Limb (tissue), 2 donors: ENCODE data around the gene ABCB8.
A peak's percentile ranks its signal among the peaks of the same experiment; 100 is the strongest.

ENCODE experiments used
- DNase-seq, 2 donors: peaks; one replicate each; pipeline ENCODE4 v3.0.0-alpha.2; 2016; ENCODE audit errors: extremely low spot score in 2 of 2

The ABCB8 gene

GRCh38 chr7:151085329-151085690 lies 57.1 kb downstream of the ABCB8 start:
- no peak for DNase-seq

GRCh38 chr7:151085691-151086620 lies 57.7 kb downstream of the ABCB8 start, which contains the start of gene AGAP3:
Gene AGAP3, plus strand, starts transcription at chr7:151086475. Its CDS starts 267 bp downstream, at chr7:151086742.
- DNase-seq: peak; percentile 78 to 92

GRCh38 chr7:151086802-151087244 lies 58.6 kb downstream of the ABCB8 start:
- DNase-seq: peak in 1 of 2 donors; percentile 69

GRCh38 chr7:151087245-151088018 lies 59.2 kb downstream of the ABCB8 start:
- DNase-seq: peak in 1 of 2 donors; percentile 57

- no peak for DNase-seq
Observed at GRCh38 chr7:151088019-151088855, 60.0 kb downstream of the ABCB8 start.

- DNase-seq: peak in 1 of 2 donors; percentile 63
Observed at GRCh38 chr7:151088856-151089699, 60.8 kb downstream of the ABCB8 start.

GRCh38 chr7:151089893-151090730 lies 61.9 kb downstream of the ABCB8 start:
- DNase-seq: no peak

- no peak for DNase-seq
Observed at GRCh38 chr7:151091003-151091402, 62.8 kb downstream of the ABCB8 start.

- DNase-seq: no peak
Observed at GRCh38 chr7:151091431-151091830, 63.2 kb downstream of the ABCB8 start.

- DNase-seq: no peak
Observed at GRCh38 chr7:151091988-151092387, 63.7 kb downstream of the ABCB8 start.

- DNase-seq: no peak
Observed at GRCh38 chr7:151093748-151094147, 65.5 kb downstream of the ABCB8 start.

- no peak for DNase-seq
Observed at GRCh38 chr7:151094675-151095074, 66.4 kb downstream of the ABCB8 start.

GRCh38 chr7:151095123-151095797 lies 67.0 kb downstream of the ABCB8 start:
- no peak for DNase-seq

- no peak for DNase-seq
Observed at GRCh38 chr7:151095828-151096475, 67.7 kb downstream of the ABCB8 start.
